OCI-LY1 (cell line): ENCODE results near the gene MAP3K14.
"Not testable (repeated sequence)": the region's sequence is repeated elsewhere in the genome, so short reads cannot be mapped to it uniquely, and the experiment has no call there.

Experiments
- H2AFZ ChIP-seq: fragments of 200-600 bp; sonication (generic), shearing (Covaris generic); 2 replicates; pipeline ENCODE4 v1.6.0; 2014; ENCODE audit warnings: antibody characterized with exemption, mild to moderate bottlenecking, low read length
- H3F3A ChIP-seq: fragments of 200-600 bp; sonication (generic), shearing (Covaris generic); 2 replicates; pipeline ENCODE4 v1.6.0; 2014; ENCODE audit warnings: mild to moderate bottlenecking, antibody characterized with exemption, low read length, moderate library complexity; ENCODE audit not compliant: insufficient read depth
- H3K27ac ChIP-seq: fragments of 200-600 bp; sonication (generic); 2 replicates; pipeline ENCODE4 v1.5.1; 2014; ENCODE audit warnings: low read length, mixed run types, mild to moderate bottlenecking, low read depth; ENCODE audit not compliant: poor library complexity, severe bottlenecking
- H3K27me3 ChIP-seq: fragments of 200-600 bp; sonication (generic); 2 replicates; pipeline ENCODE4 v1.6.0; 2014; ENCODE audit warnings: antibody characterized with exemption, mild to moderate bottlenecking, low read length, moderate library complexity; ENCODE audit not compliant: insufficient read depth
- H3K36me3 ChIP-seq: fragments of 200-600 bp; sonication (generic); 2 replicates; pipeline ENCODE4 v1.6.1; 2014; ENCODE audit warnings: mild to moderate bottlenecking, antibody characterized with exemption, low read length, moderate library complexity, mixed read lengths; ENCODE audit not compliant: insufficient read depth
- H3K4me1 ChIP-seq: fragments of 200-600 bp; sonication (generic); 2 replicates; pipeline ENCODE4 v1.5.1; 2014; ENCODE audit warnings: mild to moderate bottlenecking, low read length, moderate library complexity; ENCODE audit not compliant: insufficient read depth, severe bottlenecking
- H3K4me2 ChIP-seq: fragments of 200-600 bp; sonication (generic), shearing (Covaris generic); 2 replicates; pipeline ENCODE4 v1.6.1; 2014; ENCODE audit warnings: low read length
- H3K4me3 ChIP-seq: fragments of 200-600 bp; sonication (generic); 2 replicates; pipeline ENCODE4 v1.5.1; 2014; ENCODE audit warnings: low read length, low read depth, mild to moderate bottlenecking, mixed read lengths; ENCODE audit not compliant: poor library complexity, severe bottlenecking
- H3K79me2 ChIP-seq: fragments of 200-600 bp; shearing (Covaris generic); 2 replicates; pipeline ENCODE4 v1.6.1; 2016; ENCODE audit warnings: mixed run types, low read length, mixed read lengths; ENCODE audit not compliant: insufficient read depth
- H3K9ac ChIP-seq: fragments of 200-600 bp; sonication (generic), shearing (Covaris generic); 2 replicates; pipeline ENCODE4 v1.6.1; 2014; ENCODE audit warnings: mild to moderate bottlenecking, low read length, mixed read lengths
- H3K9me2 ChIP-seq: fragments of 200-600 bp; sonication (generic), shearing (Covaris generic); 2 replicates; pipeline ENCODE4 v1.6.1; 2014; ENCODE audit warnings: low read depth, mild to moderate bottlenecking, low read length, mixed read lengths
- H3K9me3 ChIP-seq: fragments of 200-600 bp; shearing (Covaris generic); 2 replicates; pipeline ENCODE4 v1.6.1; 2014; ENCODE audit warnings: low read length, mixed read lengths
- H4K20me1 ChIP-seq: fragments of 200-600 bp; sonication (generic), shearing (Covaris generic); 2 replicates; pipeline ENCODE4 v1.6.0; 2016; ENCODE audit warnings: mild to moderate bottlenecking, low read length; ENCODE audit not compliant: insufficient read depth
- CTCF ChIP-seq: fragments of 200-600 bp; sonication (generic), shearing (Covaris generic); IDR thresholded peaks from 2 replicates; pipeline ENCODE4 v1.5.1; 2017; ENCODE audit warnings: mild to moderate bottlenecking, antibody characterized with exemption, low read length, moderate library complexity, mixed read lengths
- EZH2 ChIP-seq: fragments of 200-600 bp; sonication (generic), shearing (Covaris generic); IDR thresholded peaks from 2 replicates; pipeline ENCODE4 v1.8.0; 2017; ENCODE audit warnings: borderline replicate concordance, mixed run types, mild to moderate bottlenecking, antibody characterized with exemption, low read length, moderate library complexity, mixed read lengths

The MAP3K14 gene

GRCh38 chr17:45305530-45306087, 11.2 kb downstream of the MAP3K14 start:
- H3F3A ChIP-seq: no peaks in the 10 kb centered on the region
- H3K27me3 ChIP-seq: no peaks in the 10 kb centered on the region
- H3K9ac ChIP-seq: no peak overlapping the region
- H3K4me3 ChIP-seq: no peak overlapping the region
- no peak for TF ChIP-seq EZH2
- no peak for TF ChIP-seq CTCF
- H3K27ac ChIP-seq: no peak overlapping the region
- H3K4me2 ChIP-seq: no peak overlapping the region
- H3K79me2 ChIP-seq: no peaks in the 10 kb centered on the region
- H3K9me2 ChIP-seq: no peaks in the 10 kb centered on the region
- peaks cover 5% of the 10 kb centered on the region; the same call in 1 of the 2 replicates for H3K36me3 ChIP-seq
- no peaks in the 10 kb centered on the region for H4K20me1 ChIP-seq
- peaks cover 41% of the 10 kb centered on the region for H3K4me1 ChIP-seq
- no peak overlapping the region for H2AFZ ChIP-seq
- H3K9me3 ChIP-seq: no peaks in the 10 kb centered on the region

GRCh38 chr17:45302649-45303173, 14.1 kb downstream of the MAP3K14 start:
- peaks cover 44% of the 10 kb centered on the region for H3K4me1 ChIP-seq
- H3K4me3 ChIP-seq: no peak overlapping the region
- H4K20me1 ChIP-seq: no peaks in the 10 kb centered on the region
- peak overlapping the region; percentile 70 for H3K27ac ChIP-seq
- H3K27me3 ChIP-seq: no peaks in the 10 kb centered on the region
- no peaks in the 10 kb centered on the region for H3K79me2 ChIP-seq
- H3K9ac ChIP-seq: peak overlapping the region; percentile 6; the same call in 1 of the 2 replicates
- no peak for TF ChIP-seq CTCF
- no peak for TF ChIP-seq EZH2
- no peaks in the 10 kb centered on the region for H3K36me3 ChIP-seq
- H3K9me3 ChIP-seq: no peaks in the 10 kb centered on the region
- no peaks in the 10 kb centered on the region for H3K9me2 ChIP-seq
- H2AFZ ChIP-seq: no peak overlapping the region
- H3K4me2 ChIP-seq: peak overlapping the region; percentile 28; the same call in 1 of the 2 replicates
- H3F3A ChIP-seq: no peaks in the 10 kb centered on the region

DNA sequence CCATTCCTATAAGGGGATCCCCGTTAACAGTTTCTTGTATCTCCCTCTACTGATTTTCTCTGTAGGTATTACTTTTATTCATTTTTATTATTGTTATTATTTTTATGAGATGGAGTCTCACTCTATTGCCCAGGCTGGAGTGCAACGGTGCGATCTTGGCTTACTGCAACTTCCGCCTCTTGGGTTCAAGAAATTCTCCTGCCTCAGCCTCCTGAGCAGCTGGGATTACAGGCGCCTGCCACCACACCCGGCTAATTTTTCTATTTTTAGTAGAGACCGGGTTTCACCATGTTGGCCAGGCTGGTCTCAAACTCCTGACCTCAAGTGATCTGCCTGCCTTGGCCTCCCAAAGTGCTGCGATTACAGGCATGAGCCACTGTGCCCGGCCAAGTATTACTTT, 14.6 kb downstream of the MAP3K14 start:
- H3F3A ChIP-seq, H4K20me1 ChIP-seq, H2AFZ ChIP-seq, H3K4me3 ChIP-seq, H3K9me3 ChIP-seq, H3K79me2 ChIP-seq, H3K9me2 ChIP-seq, H3K4me2 ChIP-seq, H3K36me3 ChIP-seq, H3K27me3 ChIP-seq, H3K9ac ChIP-seq: not testable (repeated sequence)
- peak overlapping the region; percentile 70 for H3K27ac ChIP-seq
- peaks cover 40% of the 10 kb centered on the region for H3K4me1 ChIP-seq

DNA sequence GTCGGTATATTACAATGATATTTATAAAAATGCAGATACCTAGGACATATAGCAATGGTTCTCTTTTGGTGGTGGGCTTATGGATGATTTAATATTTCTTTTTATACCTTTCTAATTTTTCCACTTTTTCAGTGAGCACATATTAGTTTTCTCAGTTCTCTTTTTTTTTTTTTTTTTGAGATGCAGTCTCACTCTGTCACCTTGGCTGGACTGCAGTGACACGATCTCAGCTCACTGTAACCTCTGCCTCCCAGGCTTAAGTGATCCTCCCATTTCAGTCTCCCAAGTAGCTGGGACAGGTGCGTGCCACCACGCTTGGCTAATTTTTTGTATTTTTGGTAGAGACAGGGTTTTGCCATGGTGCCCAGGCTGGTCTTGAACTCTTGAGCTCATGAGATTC, 15.1 kb downstream of the MAP3K14 start:
- Histone ChIP-seq H3K27ac (peak overlapping the region; percentile 47), H2AFZ (no peak overlapping the region), H3K9me2 (no peaks in the 10 kb centered on the region), H3K36me3 (no peaks in the 10 kb centered on the region), H3K9me3 (no peaks in the 10 kb centered on the region), H3K9ac (no peak overlapping the region), H3K4me3 (no peak overlapping the region), H3F3A (no peaks in the 10 kb centered on the region), H4K20me1 (no peaks in the 10 kb centered on the region), H3K4me2 (no peak overlapping the region), H3K4me1 (peaks cover 44% of the 10 kb centered on the region), H3K27me3 (no peaks in the 10 kb centered on the region), H3K79me2 (no peaks in the 10 kb centered on the region)
- no peak for TF ChIP-seq CTCF
- TF ChIP-seq EZH2: no peak
